ENCODE results near the gene TAX1BP3.
A peak's percentile ranks its signal among the peaks of the same experiment; 100 is the strongest.

The TAX1BP3 gene, protein sequence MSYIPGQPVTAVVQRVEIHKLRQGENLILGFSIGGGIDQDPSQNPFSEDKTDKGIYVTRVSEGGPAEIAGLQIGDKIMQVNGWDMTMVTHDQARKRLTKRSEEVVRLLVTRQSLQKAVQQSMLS

DNA sequence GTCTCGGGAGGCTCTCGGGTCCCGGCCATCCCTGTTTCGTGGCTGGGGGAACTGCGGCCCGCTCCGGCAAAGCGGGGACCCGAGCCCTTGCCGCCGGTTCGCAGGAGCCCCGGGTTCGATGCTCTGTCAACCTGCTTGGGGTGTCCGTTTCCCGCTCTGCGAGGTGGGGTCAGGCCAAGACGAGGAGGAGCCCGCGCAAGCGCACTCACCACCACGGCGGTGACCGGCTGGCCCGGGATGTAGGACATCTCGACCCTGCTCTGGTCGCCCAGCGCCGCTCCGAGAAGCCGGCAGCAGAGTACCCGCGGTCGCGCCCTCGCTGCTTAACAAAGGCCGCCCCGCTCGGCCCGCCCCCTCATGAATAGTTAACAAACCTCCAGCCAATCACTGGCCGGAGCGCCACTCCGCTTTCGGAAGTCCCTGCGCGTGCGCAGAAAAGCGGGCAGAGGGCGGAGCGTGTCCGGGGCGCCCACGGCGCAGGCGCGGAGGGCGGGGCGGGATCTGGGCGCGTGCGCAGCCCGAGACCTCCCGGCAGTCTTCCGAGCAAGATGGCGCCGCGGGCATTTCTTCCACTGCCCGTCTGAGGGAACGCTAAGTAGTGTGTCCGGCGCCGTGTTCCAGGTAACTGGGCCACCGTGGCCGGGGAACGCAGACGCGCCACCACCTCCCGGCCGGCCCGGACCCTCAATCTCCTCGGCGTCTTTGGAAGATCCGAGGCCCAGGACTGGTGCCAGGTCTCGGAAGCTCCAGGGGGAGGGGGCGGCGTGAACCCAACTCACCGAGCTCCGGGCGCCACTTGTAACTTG lies at the start of gene TAX1BP3, which contains the start of gene EMC6:
Gene TAX1BP3 (minus strand): TSS at position 300 of the 806 bp plus-strand sequence. CDS start 52 bp downstream, at position 248.
Gene EMC6 (plus strand): TSS at position 534 of the 806 bp plus-strand sequence. CDS start 335 bp downstream, outside the sequence.
- H3K79me2 ChIP-seq, result peaks cover 4% of the 10 kb centered on the region
- H3K9me3 ChIP-seq (ENCODE audit: control insufficient read depth, low read length), result no peaks in the 10 kb centered on the region
- H3K4me2 ChIP-seq (ENCODE audit: low read length), result peak within 1 kb of the TSS; percentile 79
- H3K36me3 ChIP-seq (ENCODE audit: control insufficient read depth, insufficient read depth, low read length), result no peaks in the 10 kb centered on the region
- no peaks in the 10 kb centered on the region for H3K4me1 ChIP-seq
- peak within 1 kb of the TSS; percentile 87 for H2AFZ ChIP-seq
- H3K27ac ChIP-seq, result peak within 1 kb of the TSS; percentile 89
- peak within 1 kb of the TSS; percentile 95 for H3K4me3 ChIP-seq (ENCODE audit: low read depth, low read length)
- TF ChIP-seq, protein P1, sequence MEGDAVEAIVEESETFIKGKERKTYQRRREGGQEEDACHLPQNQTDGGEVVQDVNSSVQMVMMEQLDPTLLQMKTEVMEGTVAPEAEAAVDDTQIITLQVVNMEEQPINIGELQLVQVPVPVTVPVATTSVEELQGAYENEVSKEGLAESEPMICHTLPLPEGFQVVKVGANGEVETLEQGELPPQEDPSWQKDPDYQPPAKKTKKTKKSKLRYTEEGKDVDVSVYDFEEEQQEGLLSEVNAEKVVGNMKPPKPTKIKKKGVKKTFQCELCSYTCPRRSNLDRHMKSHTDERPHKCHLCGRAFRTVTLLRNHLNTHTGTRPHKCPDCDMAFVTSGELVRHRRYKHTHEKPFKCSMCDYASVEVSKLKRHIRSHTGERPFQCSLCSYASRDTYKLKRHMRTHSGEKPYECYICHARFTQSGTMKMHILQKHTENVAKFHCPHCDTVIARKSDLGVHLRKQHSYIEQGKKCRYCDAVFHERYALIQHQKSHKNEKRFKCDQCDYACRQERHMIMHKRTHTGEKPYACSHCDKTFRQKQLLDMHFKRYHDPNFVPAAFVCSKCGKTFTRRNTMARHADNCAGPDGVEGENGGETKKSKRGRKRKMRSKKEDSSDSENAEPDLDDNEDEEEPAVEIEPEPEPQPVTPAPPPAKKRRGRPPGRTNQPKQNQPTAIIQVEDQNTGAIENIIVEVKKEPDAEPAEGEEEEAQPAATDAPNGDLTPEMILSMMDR (IDR thresholded peaks at IDR 0.05), result no peak
- H3K9ac ChIP-seq, result peak within 1 kb of the TSS; percentile 51
- no peaks in the 10 kb centered on the region for H3K27me3 ChIP-seq (ENCODE audit: control insufficient read depth, insufficient read depth, low read length)

DNA sequence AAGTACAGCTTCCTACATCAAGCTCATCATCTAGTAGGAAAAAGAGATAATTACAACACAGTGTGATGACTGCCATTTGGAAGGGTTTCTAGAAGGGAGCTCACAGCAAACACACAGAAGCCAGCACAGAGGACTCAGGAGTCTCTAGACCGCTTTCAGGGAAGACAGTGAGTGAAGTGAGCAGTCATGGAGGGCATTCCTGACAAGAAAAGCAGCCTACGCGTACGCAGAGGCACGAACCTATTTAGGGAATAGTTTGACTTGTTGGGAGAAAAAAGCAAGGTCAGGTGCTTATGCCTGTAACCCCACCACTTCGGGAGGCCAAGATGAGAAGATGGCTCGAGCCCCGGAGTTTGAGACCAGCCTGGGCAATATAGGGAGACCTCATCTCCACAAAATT lies 46.9 kb upstream of the TAX1BP3 start:
- no peaks in the 10 kb centered on the region for H3K27me3 ChIP-seq (ENCODE audit: control insufficient read depth, insufficient read depth, low read length)
- H2AFZ ChIP-seq, result no peak overlapping the region
- no peaks in the 10 kb centered on the region for H3K36me3 ChIP-seq (ENCODE audit: control insufficient read depth, insufficient read depth, low read length)
- H3K27ac ChIP-seq, result no peak overlapping the region
- no peaks in the 10 kb centered on the region for H3K79me2 ChIP-seq
- no peak overlapping the region for H3K4me2 ChIP-seq (ENCODE audit: low read length)
- no peak overlapping the region for H3K9ac ChIP-seq
- no peak overlapping the region for H3K4me3 ChIP-seq (ENCODE audit: low read depth, low read length)
- TF ChIP-seq, protein P1 (IDR thresholded peaks at IDR 0.05), result no peak
- no peaks in the 10 kb centered on the region for H3K4me1 ChIP-seq
- H3K9me3 ChIP-seq (ENCODE audit: control insufficient read depth, low read length), result no peaks in the 10 kb centered on the region

DNA sequence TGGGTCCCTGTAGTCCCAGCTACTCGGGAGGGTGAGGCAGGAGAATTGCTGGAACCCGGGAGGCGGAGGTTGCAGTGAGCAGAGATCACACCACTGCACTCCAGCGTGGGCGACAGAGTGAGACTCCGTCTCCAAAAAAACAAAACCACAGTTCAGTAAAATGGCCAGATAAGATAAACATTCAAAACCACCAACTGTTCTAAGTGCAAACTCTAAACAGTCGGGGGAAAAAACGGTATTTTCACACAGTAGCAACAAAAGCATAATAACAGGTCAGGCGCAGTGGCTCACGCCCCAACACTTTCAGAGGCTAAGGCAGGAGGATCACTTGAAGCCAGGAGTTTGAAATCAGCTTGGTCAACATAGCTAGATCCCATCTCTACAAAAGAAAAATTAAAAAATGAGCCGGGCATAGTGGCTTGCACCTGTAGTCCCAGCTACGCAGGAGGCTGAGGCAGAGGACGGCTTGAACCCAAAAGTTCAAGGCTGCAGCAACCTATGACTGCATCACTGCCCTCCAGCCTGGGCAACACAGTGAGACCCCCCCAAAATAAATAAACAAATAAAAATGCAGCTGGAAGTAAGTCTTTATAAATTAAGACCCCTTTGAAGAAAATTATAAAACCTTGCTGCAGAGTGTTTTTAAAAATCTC lies 44.6 kb upstream of the TAX1BP3 start:
- no peak overlapping the region for H3K27ac ChIP-seq
- no peaks in the 10 kb centered on the region for H3K79me2 ChIP-seq
- no peak overlapping the region for H3K4me3 ChIP-seq (ENCODE audit: low read depth, low read length)
- H3K9ac ChIP-seq, result no peak overlapping the region
- no peaks in the 10 kb centered on the region for H3K4me1 ChIP-seq
- TF ChIP-seq, protein P1 (IDR thresholded peaks at IDR 0.05), result no peak
- H3K9me3 ChIP-seq (ENCODE audit: control insufficient read depth, low read length), result no peaks in the 10 kb centered on the region
- no peak overlapping the region for H3K4me2 ChIP-seq (ENCODE audit: low read length)
- no peaks in the 10 kb centered on the region for H3K36me3 ChIP-seq (ENCODE audit: control insufficient read depth, insufficient read depth, low read length)
- H3K27me3 ChIP-seq (ENCODE audit: control insufficient read depth, insufficient read depth, low read length), result no peaks in the 10 kb centered on the region
- no peak overlapping the region for H2AFZ ChIP-seq

DNA sequence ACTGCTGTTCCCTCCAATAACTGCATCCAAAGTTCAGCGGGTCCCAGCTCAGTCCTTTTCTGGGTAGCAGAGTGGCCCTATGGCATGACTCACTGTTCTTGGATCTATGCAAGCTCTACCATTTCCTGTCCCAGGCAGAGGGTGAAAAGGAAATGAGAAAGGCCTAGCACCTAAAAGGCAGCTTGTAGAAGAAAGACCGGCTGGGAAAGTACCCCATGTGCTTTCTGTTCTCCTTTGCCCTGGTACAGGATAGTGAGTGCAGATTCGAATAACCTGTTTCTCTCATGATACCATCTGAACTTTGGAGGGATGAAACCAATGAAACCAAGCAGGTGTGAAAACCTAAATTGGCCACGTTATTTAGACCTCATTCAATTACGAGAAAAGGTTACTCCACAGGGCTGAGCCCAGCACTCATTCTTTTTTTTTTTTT lies 42.6 kb upstream of the TAX1BP3 start:
- Histone ChIP-seq H3K27ac (no peak overlapping the region), H3K4me3 (ENCODE audit: low read depth, low read length) (no peak overlapping the region), H3K4me1 (no peaks in the 10 kb centered on the region), H3K9me3 (ENCODE audit: control insufficient read depth, low read length) (no peaks in the 10 kb centered on the region), H3K36me3 (ENCODE audit: control insufficient read depth, insufficient read depth, low read length) (no peaks in the 10 kb centered on the region), H3K27me3 (ENCODE audit: control insufficient read depth, insufficient read depth, low read length) (no peaks in the 10 kb centered on the region), H3K9ac (no peak overlapping the region), H3K4me2 (ENCODE audit: low read length) (no peak overlapping the region), H2AFZ (no peak overlapping the region), H3K79me2 (no peaks in the 10 kb centered on the region)
- TF ChIP-seq, protein P1 (IDR thresholded peaks at IDR 0.05), result no peak
